Heart left ventricle (tissue), 13 donors: ENCODE results near the gene SMPD3.

ENCODE experiments used
- CTCF ChIP-seq, 12 donors: fragments of 200-600 bp; sonication (generic) in 4 of 12; IDR thresholded peaks; one replicate each; pipeline versions ENCODE4 v1.5.0 to v1.8.0; 2018 to 2022; ENCODE audit warnings: antibody characterized with exemption in 12 of 12, mild to moderate bottlenecking in 5 of 12
- POLR2A ChIP-seq, 2 donors: fragments of 450-650 bp; IDR thresholded peaks; one replicate each; pipeline ENCODE4 v1.6.1; 2017; ENCODE audit warnings: antibody characterized with exemption in 2 of 2, mild to moderate bottlenecking in 2 of 2, moderate library complexity in 2 of 2
- donor health status: ischemic (EF 13 %, LVEDD 7.1; RV severe dilation, severe dysfunction).
- donor health status: DM: no; HTN: yes; CAD: no.
- donor health status: DM: no; HTN: no; CAD: no.
- donor health status: ischemic (EF 25% LVEDD 6.9; RV normal size, moderate dysfunction).
- donor health status: ischemic (EF 25% LVEDD 5.7; RV mildly dilated, moderate dysfunction).
- donor health status: ischemic (EF 35%, LVEDD 5.7; RV mildly dilated, moderate dysfunction).
- donor health status: nonischemic (EF 11% LVEDD 7.7; RV severe dilation, severe dysfunction).
- donor health status: DM: yes; HTN: yes; CAD: no.
- donor health status: PGD.
- donor health status: ischemic (EF 29% LVEDD 5.4; RV normal size, mild dysfunction).
- donor health status: nonischemic (EF 23%, LVEDD 6.1; RV moderate dilation, normal function).

DNA sequence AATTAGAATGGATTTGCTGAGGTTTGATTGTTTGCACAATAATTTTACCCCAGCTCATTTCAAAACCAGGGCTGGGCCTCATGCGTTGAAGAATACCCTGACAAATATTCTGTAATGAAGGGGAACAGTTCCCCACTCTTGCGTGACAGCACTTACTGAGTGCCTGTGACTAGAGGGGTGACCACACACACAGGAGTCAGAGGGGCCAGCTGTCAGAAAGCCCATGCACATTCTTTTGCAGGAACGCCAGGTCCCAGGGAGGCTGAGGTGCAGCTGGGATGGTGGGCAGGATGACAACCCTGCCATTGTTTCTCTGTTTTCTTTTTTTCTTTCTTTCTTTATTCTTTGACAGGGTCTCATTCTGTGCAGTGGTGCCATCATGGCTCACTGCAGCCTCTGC is 44.6 kb downstream of the SMPD3 start:
- TF ChIP-seq CTCF (IDR thresholded peaks at IDR 0.05) (no peak), POLR2A (IDR thresholded peaks at IDR 0.05) (no peak)
